ENCODE measurements around the gene TK2. TPM values are rescaled to one million over a fixed set of nuclear protein-coding genes. Genes with fewer than 3 reads are reported as not detected.

The TK2 gene
- total and polyA plus RNA-seq, 8 donors: 31.4 to 41.2 (median 34.8) TPM

DNA sequence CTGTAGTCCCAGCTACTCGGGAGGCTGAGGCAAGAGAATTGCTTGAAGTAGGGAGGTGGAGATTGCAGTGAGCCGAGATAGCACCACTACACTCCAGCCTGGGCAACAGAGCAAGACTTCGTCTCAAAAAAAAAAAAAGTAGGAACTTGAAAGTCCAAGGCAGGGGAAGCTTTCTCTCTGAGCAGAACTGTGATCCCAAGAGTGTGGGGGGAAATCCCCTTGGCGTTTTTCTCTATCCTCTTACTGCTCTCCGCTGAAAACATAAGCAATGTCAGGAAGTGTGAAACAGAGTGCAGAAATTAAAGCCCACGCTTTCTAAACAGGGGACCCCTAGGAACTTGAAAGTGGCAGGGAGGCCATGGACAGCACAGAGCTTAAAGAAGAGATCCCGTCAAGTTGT is 44.8 kb upstream of the TK2 start:
- H3K4me3 ChIP-seq: no peak overlapping the region
- peaks cover 0 to 4% of the 10 kb centered on the region in 2 donors for H3K4me1 ChIP-seq
- intact Hi-C loops (cut with DNase I): no loop called here
- DNase-seq: no peak
- peak; percentile 18 for ATAC-seq
- no peaks in the 10 kb centered on the region for H3K27me3 ChIP-seq
- TF ChIP-seq, protein P1, sequence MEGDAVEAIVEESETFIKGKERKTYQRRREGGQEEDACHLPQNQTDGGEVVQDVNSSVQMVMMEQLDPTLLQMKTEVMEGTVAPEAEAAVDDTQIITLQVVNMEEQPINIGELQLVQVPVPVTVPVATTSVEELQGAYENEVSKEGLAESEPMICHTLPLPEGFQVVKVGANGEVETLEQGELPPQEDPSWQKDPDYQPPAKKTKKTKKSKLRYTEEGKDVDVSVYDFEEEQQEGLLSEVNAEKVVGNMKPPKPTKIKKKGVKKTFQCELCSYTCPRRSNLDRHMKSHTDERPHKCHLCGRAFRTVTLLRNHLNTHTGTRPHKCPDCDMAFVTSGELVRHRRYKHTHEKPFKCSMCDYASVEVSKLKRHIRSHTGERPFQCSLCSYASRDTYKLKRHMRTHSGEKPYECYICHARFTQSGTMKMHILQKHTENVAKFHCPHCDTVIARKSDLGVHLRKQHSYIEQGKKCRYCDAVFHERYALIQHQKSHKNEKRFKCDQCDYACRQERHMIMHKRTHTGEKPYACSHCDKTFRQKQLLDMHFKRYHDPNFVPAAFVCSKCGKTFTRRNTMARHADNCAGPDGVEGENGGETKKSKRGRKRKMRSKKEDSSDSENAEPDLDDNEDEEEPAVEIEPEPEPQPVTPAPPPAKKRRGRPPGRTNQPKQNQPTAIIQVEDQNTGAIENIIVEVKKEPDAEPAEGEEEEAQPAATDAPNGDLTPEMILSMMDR (IDR thresholded peaks at IDR 0.05): no peak
- no peaks in the 10 kb centered on the region for H3K9me3 ChIP-seq
- no peak overlapping the region for H3K27ac ChIP-seq
- no peaks in the 10 kb centered on the region for H3K36me3 ChIP-seq

DNA sequence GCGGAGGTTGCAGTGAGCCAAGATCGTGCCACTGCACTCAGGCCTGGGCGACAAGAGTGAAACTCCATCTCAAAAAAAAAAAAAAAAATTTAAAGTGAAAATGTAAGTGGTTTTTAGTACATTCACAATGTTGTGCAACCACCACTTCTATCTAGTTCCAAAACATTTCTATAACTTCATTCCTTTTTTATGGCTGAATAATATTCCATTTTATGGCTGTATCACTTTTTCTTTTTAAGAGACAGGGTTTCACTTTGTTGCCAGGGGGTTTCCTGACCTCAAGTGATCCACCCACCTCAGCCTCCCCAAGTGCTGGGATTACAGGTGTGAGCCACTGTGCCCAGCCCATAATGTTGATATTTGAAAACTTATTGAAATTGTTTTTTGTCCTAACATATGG is 42.9 kb upstream of the TK2 start:
- no peak overlapping the region for H3K27ac ChIP-seq
- TF ChIP-seq, protein P1 (IDR thresholded peaks at IDR 0.05): no peak
- DNase-seq: no peak

DNA sequence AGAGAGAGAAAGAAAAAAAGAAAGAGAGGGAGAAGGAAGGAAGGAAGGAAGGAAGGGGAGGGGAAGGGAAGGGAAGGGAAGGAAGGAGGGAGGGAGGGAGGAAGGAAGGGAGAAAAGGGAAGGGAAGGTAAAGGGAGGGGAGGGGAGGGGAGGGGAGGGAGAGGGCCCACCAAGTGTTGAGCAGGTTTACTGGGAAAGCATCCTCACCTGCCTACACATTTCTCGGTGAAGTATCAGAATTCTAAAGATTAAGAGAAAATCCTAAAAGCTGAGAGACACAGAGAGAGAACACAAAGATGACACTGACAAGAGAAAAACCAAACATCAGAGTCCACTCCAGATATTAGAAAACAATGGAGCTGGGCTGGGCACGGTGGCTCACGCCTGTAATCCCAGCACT is 42.3 kb upstream of the TK2 start:
- ATAC-seq: no peak
- intact Hi-C loops (cut with DNase I): no loop called here
- TF ChIP-seq, protein P1 (IDR thresholded peaks at IDR 0.05): no peak

More for the DNA sequence above, 42.9 kb upstream of the TK2 start:
- Histone ChIP-seq H3K4me1 (peaks cover 0 to 19% of the 10 kb centered on the region in 2 donors), H3K27me3 (no peaks in the 10 kb centered on the region), H3K9me3 (no peaks in the 10 kb centered on the region), H3K4me3 (no peak overlapping the region), H3K36me3 (no peaks in the 10 kb centered on the region)
- ATAC-seq: no peak
- intact Hi-C loops (cut with DNase I): no loop called here

DNA sequence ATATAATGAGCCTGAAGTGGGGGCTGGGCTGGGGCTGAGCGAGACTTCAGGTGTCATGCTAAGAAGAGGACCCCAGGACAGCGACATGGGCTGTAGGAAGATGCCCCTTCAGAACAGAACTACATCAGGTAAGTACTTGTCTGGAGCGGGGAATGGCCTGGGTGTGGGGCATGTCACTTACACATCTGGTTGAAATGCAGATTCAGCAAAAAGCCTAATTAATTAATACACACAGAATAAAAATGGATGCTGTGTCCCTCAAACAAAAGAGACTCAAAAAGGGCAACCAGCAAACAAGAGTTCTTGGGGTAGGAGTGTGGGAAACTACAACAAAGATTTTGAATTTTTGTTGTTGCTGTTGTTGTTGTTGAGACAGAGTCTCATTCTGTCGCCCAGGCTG is 41.1 kb upstream of the TK2 start:
- intact Hi-C loops (cut with DNase I): no loop called here

More for the DNA sequence above, 42.3 kb upstream of the TK2 start:
- no peak overlapping the region for H3K27ac ChIP-seq
- peaks cover 0 to 25% of the 10 kb centered on the region in 2 donors for H3K4me1 ChIP-seq
- DNase-seq: no peak
- H3K36me3 ChIP-seq: no peaks in the 10 kb centered on the region
- H3K27me3 ChIP-seq: no peaks in the 10 kb centered on the region
- no peak overlapping the region for H3K4me3 ChIP-seq
- H3K9me3 ChIP-seq: no peaks in the 10 kb centered on the region

DNA sequence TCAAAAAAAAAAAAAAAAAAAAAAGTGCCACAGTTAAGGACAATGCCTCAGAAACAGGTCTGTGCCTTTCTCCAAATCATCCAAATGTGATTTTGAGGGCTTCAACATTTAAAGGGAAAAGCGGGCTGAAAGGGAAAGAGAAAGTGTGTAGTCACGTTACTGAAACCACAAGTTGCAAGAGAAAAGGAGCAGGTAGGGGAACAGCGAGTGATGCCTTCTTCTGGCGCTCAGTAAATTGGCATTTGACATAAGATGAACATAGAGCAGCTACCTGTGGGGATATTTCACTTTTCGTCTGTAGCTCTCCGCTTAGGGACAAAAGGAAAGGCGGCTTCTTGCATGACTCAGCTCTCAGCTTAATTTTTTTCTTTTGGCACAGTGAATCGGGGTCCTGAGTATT is 40.4 kb upstream of the TK2 start:
- H3K4me1 ChIP-seq: peaks cover 0 to 44% of the 10 kb centered on the region in 2 donors
- no peaks in the 10 kb centered on the region for H3K27me3 ChIP-seq
- H3K4me3 ChIP-seq: no peak overlapping the region
- intact Hi-C loops (cut with DNase I): no loop called here
- no peaks in the 10 kb centered on the region for H3K36me3 ChIP-seq
- ATAC-seq: no peak
- TF ChIP-seq, protein P1 (IDR thresholded peaks at IDR 0.05): no peak
- no peak overlapping the region for H3K27ac ChIP-seq
- H3K9me3 ChIP-seq: no peaks in the 10 kb centered on the region
- no peak for DNase-seq

More for the DNA sequence above, 41.1 kb upstream of the TK2 start:
- Histone ChIP-seq H3K27ac (no peak overlapping the region), H3K9me3 (no peaks in the 10 kb centered on the region), H3K4me1 (peaks cover 0 to 37% of the 10 kb centered on the region in 2 donors), H3K36me3 (no peaks in the 10 kb centered on the region), H3K4me3 (no peak overlapping the region), H3K27me3 (no peaks in the 10 kb centered on the region)
- no peak for ATAC-seq
- TF ChIP-seq, protein P1 (IDR thresholded peaks at IDR 0.05): no peak
- DNase-seq: no peak

Measured in left lung (tissue), 10 donors.